RWPE2 (cell line): ENCODE data around the gene ZBTB43.
A peak's percentile ranks its signal among the peaks of the same experiment; 100 is the strongest.

Experiments
- ATAC-seq: fragments of 200-7000 bp; cut with Tn5 transposase; 3 replicates; pipeline ENCODE4 v1.9.1; 2021; ENCODE audit warnings: low read depth
- DNase-seq: peaks from one replicate; pipeline ENCODE4 v3.0.0-alpha.2; 2020; ENCODE audit warnings: low spot score
- H3K27ac ChIP-seq: fragments of 450-650 bp; 2 replicates; pipeline ENCODE4 v1.5.1; 2017; ENCODE audit warnings: mild to moderate bottlenecking; ENCODE audit not compliant: poor library complexity, severe bottlenecking
- H3K27me3 ChIP-seq: fragments of 250-450 bp; sonication (Bioruptor Pico); 2 replicates; pipeline ENCODE4 v1.5.1; 2021; ENCODE audit warnings: mild to moderate bottlenecking, moderate library complexity; ENCODE audit not compliant: insufficient read depth, poor library complexity, severe bottlenecking
- H3K36me3 ChIP-seq: fragments of 250-450 bp; sonication (Bioruptor Pico); 2 replicates; pipeline ENCODE4 v1.5.1; 2020; ENCODE audit warnings: low read depth, mild to moderate bottlenecking, moderate library complexity
- H3K4me1 ChIP-seq: fragments of 250-450 bp; sonication (Bioruptor Pico); 2 replicates; pipeline ENCODE4 v1.5.1; 2021; ENCODE audit warnings: mild to moderate bottlenecking, moderate library complexity; ENCODE audit not compliant: insufficient read depth, poor library complexity, severe bottlenecking
- H3K4me3 ChIP-seq: fragments of 250-450 bp; sonication (Bioruptor Pico); 2 replicates; pipeline ENCODE4 v1.5.1; 2021; ENCODE audit warnings: mild to moderate bottlenecking, moderate library complexity; ENCODE audit not compliant: severe bottlenecking
- H3K9me3 ChIP-seq: fragments of 250-450 bp; sonication (Bioruptor Pico); 2 replicates; pipeline ENCODE4 v1.5.1; 2021; ENCODE audit warnings: mild to moderate bottlenecking, moderate library complexity; ENCODE audit not compliant: severe bottlenecking
- TF ChIP-seq, protein P1 (sequence below): fragments of 450-650 bp; IDR thresholded peaks from one replicate; pipeline ENCODE4 v1.5.1; 2017; ENCODE audit warnings: mild to moderate bottlenecking, moderate library complexity; ENCODE audit not compliant: poor library complexity, severe bottlenecking

ZBTB43 gene

DNA sequence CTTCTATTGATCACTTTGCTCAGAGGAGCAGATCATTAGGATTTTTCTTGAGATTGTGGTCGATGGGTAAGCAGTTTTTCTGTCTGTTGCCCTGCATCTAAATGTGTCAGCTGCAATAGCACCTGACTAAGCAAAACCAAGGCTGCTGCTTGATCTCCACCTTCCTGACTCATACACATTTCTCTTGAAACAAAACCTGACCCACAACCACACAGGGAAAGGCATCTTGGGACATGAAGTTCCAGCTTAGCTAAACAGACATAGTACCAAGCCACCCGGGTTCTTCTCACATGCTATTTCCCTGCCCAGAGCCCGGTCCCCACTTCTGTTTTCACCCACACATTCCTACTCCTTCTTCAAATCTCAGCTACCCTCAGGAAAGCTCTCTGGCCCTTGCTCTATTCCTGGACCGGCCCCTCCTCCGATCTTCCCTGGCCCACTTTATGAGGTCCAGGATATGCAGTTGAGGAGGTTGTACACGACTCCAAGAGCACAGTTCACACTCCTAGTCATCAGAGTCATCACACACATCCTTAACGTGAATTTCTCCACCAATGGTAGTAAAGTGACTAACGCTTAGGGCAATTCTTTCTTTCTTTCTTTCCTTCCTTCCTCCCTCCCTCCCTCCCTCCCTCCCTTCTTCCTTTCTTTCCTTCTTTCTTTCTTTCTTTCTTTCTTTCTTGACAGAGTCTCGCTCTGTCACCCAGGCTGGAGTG lies 16.0 kb upstream of the ZBTB43 start:
- H3K4me3 ChIP-seq, result no peak overlapping the region
- no peak for DNase-seq
- no peaks in the 10 kb centered on the region for H3K36me3 ChIP-seq
- peak; percentile 75 for ATAC-seq
- peaks cover 29% of the 10 kb centered on the region for H3K4me1 ChIP-seq
- TF ChIP-seq, protein P1, sequence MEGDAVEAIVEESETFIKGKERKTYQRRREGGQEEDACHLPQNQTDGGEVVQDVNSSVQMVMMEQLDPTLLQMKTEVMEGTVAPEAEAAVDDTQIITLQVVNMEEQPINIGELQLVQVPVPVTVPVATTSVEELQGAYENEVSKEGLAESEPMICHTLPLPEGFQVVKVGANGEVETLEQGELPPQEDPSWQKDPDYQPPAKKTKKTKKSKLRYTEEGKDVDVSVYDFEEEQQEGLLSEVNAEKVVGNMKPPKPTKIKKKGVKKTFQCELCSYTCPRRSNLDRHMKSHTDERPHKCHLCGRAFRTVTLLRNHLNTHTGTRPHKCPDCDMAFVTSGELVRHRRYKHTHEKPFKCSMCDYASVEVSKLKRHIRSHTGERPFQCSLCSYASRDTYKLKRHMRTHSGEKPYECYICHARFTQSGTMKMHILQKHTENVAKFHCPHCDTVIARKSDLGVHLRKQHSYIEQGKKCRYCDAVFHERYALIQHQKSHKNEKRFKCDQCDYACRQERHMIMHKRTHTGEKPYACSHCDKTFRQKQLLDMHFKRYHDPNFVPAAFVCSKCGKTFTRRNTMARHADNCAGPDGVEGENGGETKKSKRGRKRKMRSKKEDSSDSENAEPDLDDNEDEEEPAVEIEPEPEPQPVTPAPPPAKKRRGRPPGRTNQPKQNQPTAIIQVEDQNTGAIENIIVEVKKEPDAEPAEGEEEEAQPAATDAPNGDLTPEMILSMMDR, result no peak
- H3K9me3 ChIP-seq, result no peaks in the 10 kb centered on the region
- H3K27me3 ChIP-seq, result no peaks in the 10 kb centered on the region
- peak overlapping the region; percentile 32 for H3K27ac ChIP-seq

DNA sequence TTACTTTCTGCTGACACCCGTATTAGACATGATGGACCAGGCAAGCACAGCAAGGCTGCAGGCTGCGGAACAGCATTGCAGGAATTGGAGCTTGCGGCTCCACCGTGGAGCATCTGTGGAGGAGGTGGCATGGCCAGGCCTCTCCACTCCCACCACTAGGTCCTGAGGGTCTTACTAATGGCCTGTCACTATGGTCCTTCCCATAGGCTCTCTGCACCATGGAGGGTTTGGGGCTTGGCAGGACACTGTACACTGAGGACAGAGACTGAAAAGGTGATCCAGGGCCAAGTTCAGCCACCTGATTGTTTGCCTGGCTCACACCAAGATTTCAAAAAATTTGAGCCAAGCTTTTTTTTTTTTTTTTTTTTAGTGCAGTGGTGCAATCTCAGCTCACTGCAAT lies 14.3 kb upstream of the ZBTB43 start:
- ATAC-seq (no peak), DNase-seq (no peak)
- Histone ChIP-seq H3K9me3 (no peaks in the 10 kb centered on the region), H3K4me1 (peaks cover 36% of the 10 kb centered on the region), H3K27ac (peak overlapping the region; percentile 88), H3K4me3 (no peak overlapping the region), H3K36me3 (no peaks in the 10 kb centered on the region), H3K27me3 (no peaks in the 10 kb centered on the region)
- TF ChIP-seq, protein P1, result no peak

DNA sequence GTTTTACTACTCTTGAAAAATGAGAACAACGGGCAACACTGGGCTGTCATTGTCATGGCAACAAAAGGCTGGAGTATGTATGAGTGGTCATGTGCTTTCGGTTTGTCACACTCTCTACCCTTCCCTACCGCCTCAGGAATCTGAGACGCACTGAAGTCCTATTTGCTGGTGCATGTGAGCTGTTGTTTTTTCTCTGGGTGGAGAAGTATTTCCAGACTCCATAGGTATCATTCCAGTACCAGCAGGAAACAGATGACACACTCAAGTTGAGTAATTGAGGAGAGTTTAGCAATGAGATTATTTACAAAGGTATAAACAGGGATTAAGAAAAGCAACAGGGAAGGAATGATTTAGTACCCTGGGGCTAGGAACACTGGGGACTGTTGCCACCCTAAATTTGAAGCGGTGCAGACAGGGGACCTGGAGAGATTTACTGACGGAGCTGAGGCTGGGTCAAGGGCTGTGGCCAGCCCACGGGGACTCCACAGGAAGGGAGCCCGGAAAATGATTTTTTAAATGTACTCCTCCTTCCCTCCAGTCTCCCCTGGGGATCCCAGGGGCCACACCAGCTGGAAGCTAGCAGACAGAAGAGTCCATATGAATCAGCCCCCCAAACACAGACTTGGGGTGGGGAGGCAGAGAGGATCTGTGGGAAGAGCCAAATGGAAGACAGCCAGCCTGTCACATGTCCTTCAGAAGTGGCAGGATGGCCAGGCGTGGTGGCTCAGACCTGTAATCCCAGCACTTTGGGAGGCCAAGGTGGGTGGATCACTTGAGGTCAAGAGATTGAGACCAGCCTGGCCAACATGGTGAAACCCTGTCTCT lies 13.2 kb upstream of the ZBTB43 start:
- ATAC-seq, result peak; percentile 89
- Histone ChIP-seq H3K9me3 (no peaks in the 10 kb centered on the region), H3K4me3 (no peak overlapping the region), H3K27me3 (no peaks in the 10 kb centered on the region), H3K36me3 (no peaks in the 10 kb centered on the region), H3K27ac (peak overlapping the region; percentile 88), H3K4me1 (peaks cover 36% of the 10 kb centered on the region)
- DNase-seq, result no peak
- TF ChIP-seq, protein P1, result no peak

DNA sequence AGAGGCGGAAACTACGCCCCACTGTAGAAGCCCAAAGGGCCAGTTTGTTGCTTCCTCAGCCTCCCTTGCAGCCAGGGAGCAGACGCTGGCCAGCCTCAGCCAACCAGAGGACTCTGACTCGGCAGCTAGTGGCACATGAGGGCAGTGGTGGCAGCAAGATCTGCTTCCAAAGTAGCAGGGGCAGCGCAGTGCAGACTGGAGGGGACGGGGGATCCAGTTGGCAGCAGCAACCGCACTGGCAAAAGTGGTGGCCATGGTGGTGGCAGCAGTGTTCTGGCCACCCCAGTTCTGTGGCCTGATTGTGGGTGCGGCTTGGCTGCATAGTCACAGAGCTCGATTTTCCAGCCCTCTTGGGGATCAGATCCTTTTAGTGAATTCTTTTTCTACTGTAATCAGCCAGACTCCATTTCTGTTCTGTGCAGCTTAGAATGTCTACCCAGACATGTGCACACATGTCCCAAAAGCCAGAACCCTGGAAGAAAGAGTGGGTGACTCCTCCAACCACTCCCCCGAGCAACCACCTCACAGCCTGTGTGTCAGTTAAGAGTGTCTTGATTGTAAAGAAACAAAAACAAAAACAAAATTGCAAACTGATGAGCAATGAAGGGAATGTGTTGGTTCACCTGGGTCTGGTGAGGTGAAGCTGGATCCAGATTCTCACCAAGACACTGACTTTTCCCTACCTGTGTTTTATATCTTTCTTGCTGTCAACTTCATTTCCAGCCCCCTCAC lies 11.0 kb upstream of the ZBTB43 start:
- H3K36me3 ChIP-seq, result no peaks in the 10 kb centered on the region
- H3K4me1 ChIP-seq, result peaks cover 27% of the 10 kb centered on the region
- peak overlapping the region; percentile 88 for H3K27ac ChIP-seq
- no peak for DNase-seq
- peak; percentile 66 for ATAC-seq
- H3K9me3 ChIP-seq, result no peaks in the 10 kb centered on the region
- no peak overlapping the region for H3K4me3 ChIP-seq
- no peaks in the 10 kb centered on the region for H3K27me3 ChIP-seq
- TF ChIP-seq, protein P1, result no peak
